Fibroblast of lung (primary cell): ENCODE results near the gene ITM2B. TPM values are rescaled to one million over a fixed set of nuclear protein-coding genes. Genes with fewer than 3 reads are reported as not detected.
"Not testable (repeated sequence)": the region's sequence is repeated elsewhere in the genome, so short reads cannot be mapped to it uniquely, and the experiment has no call there.

Source experiments
- DNase-seq, 2 donors: peaks; one replicate each; pipeline versions ENCODE4 v3.0.0 to v3.0.0-alpha.2; 2010; ENCODE audit warnings: low read depth in 2 of 2
- H2AFZ ChIP-seq: 2 replicates; pipeline ENCODE4 v1.5.1; 2012; ENCODE audit warnings: low read length, control low read depth, inconsistent platforms
- H3K27ac ChIP-seq: 2 replicates; pipeline ENCODE4 v1.5.1; 2011; ENCODE audit warnings: low read length, control low read depth; ENCODE audit not compliant: insufficient read depth
- H3K27me3 ChIP-seq: 2 replicates; pipeline ENCODE4 v1.5.1; 2011; ENCODE audit warnings: mild to moderate bottlenecking, low read length; ENCODE audit not compliant: control insufficient read depth, insufficient read depth
- H3K36me3 ChIP-seq: 2 replicates; pipeline ENCODE4 v1.5.1; 2011; ENCODE audit warnings: low read length; ENCODE audit not compliant: control insufficient read depth, insufficient read depth
- H3K4me1 ChIP-seq: 2 replicates; pipeline ENCODE4 v1.5.1; 2011; ENCODE audit warnings: low read length; ENCODE audit not compliant: control insufficient read depth, insufficient read depth; ENCODE audit errors: extremely low read depth
- H3K4me2 ChIP-seq: 2 replicates; pipeline ENCODE4 v1.5.1; 2011; ENCODE audit warnings: low read length, control low read depth; ENCODE audit not compliant: insufficient read depth; ENCODE audit errors: extremely low read depth
- H3K4me3 ChIP-seq, 4 experiments: fragments of 200-600 bp in 1 of 4; sonication (generic) in 1 of 4; replicated peaks in 1 of 4; 2 replicates each; pipeline ENCODE4 v1.5.1; 2011 to 2016; ENCODE audit warnings: low read length in 4 of 4, low read depth in 3 of 4, mild to moderate bottlenecking in 3 of 4, control low read depth in 2 of 4, inconsistent platforms in 1 of 4, mixed read lengths in 1 of 4; ENCODE audit not compliant: insufficient read depth in 1 of 4; ENCODE audit errors: control extremely low read depth in 1 of 4
- H3K79me2 ChIP-seq: 2 replicates; pipeline ENCODE4 v1.5.1; 2012; ENCODE audit warnings: mild to moderate bottlenecking, low read length, inconsistent platforms; ENCODE audit not compliant: control insufficient read depth, insufficient read depth
- H3K9ac ChIP-seq: 2 replicates; pipeline ENCODE4 v1.5.1; 2011; ENCODE audit warnings: mild to moderate bottlenecking, low read length, control low read depth; ENCODE audit not compliant: insufficient read depth
- H3K9me3 ChIP-seq: 2 replicates; pipeline ENCODE4 v1.5.1; 2012; ENCODE audit warnings: low read depth, low read length; ENCODE audit not compliant: control insufficient read depth, insufficient read depth
- H4K20me1 ChIP-seq: 2 replicates; pipeline ENCODE4 v1.5.1; 2011; ENCODE audit warnings: low read length; ENCODE audit not compliant: control insufficient read depth, insufficient read depth; ENCODE audit errors: extremely low read depth
- CTCF ChIP-seq, 2 donors: IDR thresholded peaks in 1 of 2; conservative IDR thresholded peaks in 1 of 2; 1 replicate in 1 of 2; 2 replicates in 1 of 2; pipeline ENCODE4 v1.5.1; 2011 to 2012; ENCODE audit warnings: low read length in 2 of 2, control low read depth in 1 of 2, inconsistent platforms in 1 of 2, low read depth in 1 of 2, mild to moderate bottlenecking in 1 of 2
- EZH2 ChIP-seq: IDR thresholded peaks from 2 replicates; pipeline ENCODE4 v1.5.1; 2012; ENCODE audit warnings: low read length, control low read depth, mild to moderate bottlenecking; ENCODE audit errors: missing control alignments
- polyA plus RNA-seq, 2 donors: library from polyadenylated mRNA; depleted of rRNA in 1 of 2; stranded (reverse) in 1 of 2; unstranded in 1 of 2; fragments of >200 nt; gene quantifications; 2 replicates each; pipeline ENCODE4 v1.2.1, GENCODE V29; 2011 to 2012; ENCODE audit warnings: missing spikeins in 1 of 2
- total RNA-seq: library from RNA; depleted of rRNA; stranded (reverse); fragments of >200 nt; gene quantifications from 2 replicates; pipeline ENCODE4 v1.2.1, GENCODE V29; 2014

The ITM2B gene
- total and polyA plus RNA-seq, 2 donors (not counting 1 experiment from before 2014, with no cell fraction given) = 117 to 645 TPM

- peaks cover 4% of the 10 kb centered on the region for H3K27me3 ChIP-seq
- no peak overlapping the region for H2AFZ ChIP-seq
- no peaks in the 10 kb centered on the region for H3K9me3 ChIP-seq
- no peak overlapping the region for H3K9ac ChIP-seq
- no peaks in the 10 kb centered on the region for H3K79me2 ChIP-seq
- no peak for DNase-seq
- TF ChIP-seq CTCF (conservative IDR thresholded peaks at IDR 0.05 in 1 of 2, IDR thresholded peaks at IDR 0.05 in 1 of 2; ENCODE audit: low read depth in 1 of 2, low read length in 2 of 2) (no peak), EZH2 (no peak)
- H4K20me1 ChIP-seq = no peaks in the 10 kb centered on the region
- H3K4me3 ChIP-seq = no peak overlapping the region
- H3K4me2 ChIP-seq = no peak overlapping the region
- no peaks in the 10 kb centered on the region for H3K4me1 ChIP-seq
- H3K27ac ChIP-seq = no peak overlapping the region
- H3K36me3 ChIP-seq = no peaks in the 10 kb centered on the region
Observed at GRCh38 chr13:48199404-48199946, 33.5 kb upstream of the ITM2B start.

- Histone ChIP-seq H3K27ac (no peak overlapping the region), H3K9me3 (no peaks in the 10 kb centered on the region), H2AFZ (no peak overlapping the region), H4K20me1 (no peaks in the 10 kb centered on the region), H3K79me2 (no peaks in the 10 kb centered on the region), H3K4me3 (no peak overlapping the region), H3K36me3 (no peaks in the 10 kb centered on the region), H3K4me1 (no peaks in the 10 kb centered on the region), H3K9ac (no peak overlapping the region), H3K27me3 (peaks cover 4% of the 10 kb centered on the region), H3K4me2 (no peak overlapping the region)
- TF ChIP-seq CTCF (conservative IDR thresholded peaks at IDR 0.05 in 1 of 2, IDR thresholded peaks at IDR 0.05 in 1 of 2; ENCODE audit: low read depth in 1 of 2, low read length in 2 of 2) (no peak), EZH2 (no peak)
- DNase-seq = no peak
Observed at GRCh38 chr13:48201044-48201443, 32.0 kb upstream of the ITM2B start.

- not testable (repeated sequence) for H3K4me2 ChIP-seq, H3K4me3 ChIP-seq, H3K27me3 ChIP-seq, H3K4me1 ChIP-seq, H3K9me3 ChIP-seq, H4K20me1 ChIP-seq, DNase-seq, H3K27ac ChIP-seq, H3K79me2 ChIP-seq, H3K9ac ChIP-seq, H3K36me3 ChIP-seq, H2AFZ ChIP-seq
Observed at GRCh38 chr13:48207207-48207606, 25.8 kb upstream of the ITM2B start.
